Cerebellar nuclear complex (tissue), 1 donor: Measurements from ENCODE around the gene GAST.
"Not testable (repeated sequence)": the region's sequence is repeated elsewhere in the genome, so short reads cannot be mapped to it uniquely, and the experiment has no call there.

Source experiments
- DNase-seq, 2 experiments: peaks; one replicate each; lab custom pipeline; 2025; lab: John Stamatoyannopoulos, UW

Gene GAST

DNA sequence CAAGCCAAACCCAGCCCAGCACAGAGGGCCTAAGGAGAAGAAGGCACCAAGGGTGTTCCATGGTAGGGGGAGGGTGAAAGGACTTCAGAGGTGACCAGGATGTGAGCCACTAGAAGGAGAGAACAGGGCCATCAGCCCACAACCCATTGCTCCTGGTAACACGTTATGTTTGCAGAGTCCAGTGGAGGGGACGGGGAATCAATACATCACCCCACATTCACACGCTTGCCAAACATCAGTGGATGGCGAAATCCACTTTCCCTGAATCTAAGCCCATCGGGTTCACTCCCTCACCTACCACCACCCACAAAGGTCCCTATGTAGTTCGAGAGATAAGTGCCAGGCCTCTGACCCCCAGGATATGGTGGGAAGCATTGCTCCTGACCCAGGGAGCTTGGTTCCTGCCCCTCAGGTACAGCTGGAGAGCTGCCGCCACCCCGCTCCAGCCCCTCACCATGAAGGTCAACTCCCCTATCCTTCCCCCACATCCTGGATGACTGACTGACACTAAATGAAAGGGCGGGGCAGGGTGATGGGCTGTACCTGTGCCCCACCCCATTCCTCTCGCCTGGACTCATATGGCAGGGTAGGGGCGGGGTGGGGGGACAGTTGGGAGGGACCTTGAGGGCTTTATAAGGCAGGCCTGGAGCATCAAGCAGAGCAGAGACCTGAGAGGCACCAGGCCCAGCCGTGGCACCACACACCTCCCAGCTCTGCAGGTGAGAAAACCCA is at the start of gene GAST:
TSS of gene GAST (plus strand) at position 663 of the 732 bp plus-strand sequence. CDS start 3,106 bp downstream, outside the sequence.
- DNase-seq: no peak

DNA sequence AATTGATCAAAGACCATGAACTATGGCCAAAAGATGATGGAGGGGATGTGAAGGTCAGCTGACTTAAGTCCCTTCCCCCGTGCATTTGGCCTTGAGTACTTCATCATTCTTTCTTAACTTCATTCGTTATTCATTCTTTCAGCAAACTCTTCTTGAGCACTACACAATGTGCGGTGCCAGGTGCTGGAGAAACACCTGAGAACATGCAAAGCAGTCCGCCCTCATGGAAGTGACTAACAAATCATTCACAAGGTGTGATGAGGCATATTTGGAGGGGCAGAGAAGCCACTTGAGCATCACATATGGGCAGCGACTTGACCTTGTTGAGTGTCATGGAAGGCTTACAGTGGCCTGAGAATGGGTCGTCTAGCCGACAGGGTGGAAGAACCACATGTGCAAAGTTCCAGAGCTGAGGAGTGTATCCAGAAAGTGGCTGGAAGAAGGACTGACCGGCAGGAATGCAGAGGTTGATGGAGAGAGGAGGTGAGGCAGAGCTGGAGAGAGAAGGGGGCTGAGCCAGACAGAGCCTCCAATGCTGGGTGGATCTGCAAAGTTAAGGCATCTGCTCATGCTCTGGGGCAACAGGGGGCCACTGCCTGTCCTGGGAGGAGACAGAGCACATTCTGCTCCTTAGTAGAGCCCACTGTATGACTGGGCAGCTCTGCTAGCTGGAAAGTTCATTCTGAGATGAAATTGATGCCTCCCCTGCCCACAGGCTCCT is 48.5 kb upstream of the GAST start:
- no peak for DNase-seq

GRCh38 chr17:41664172-41664457 is 48.0 kb upstream of the GAST start:
- DNase-seq: no peak

- DNase-seq: no peak
Measured at GRCh38 chr17:41664587-41665565, 47.3 kb upstream of the GAST start.

- peak in 1 of 2 experiments; percentile 49 for DNase-seq
Measured at GRCh38 chr17:41665566-41666236, 46.4 kb upstream of the GAST start.

DNA sequence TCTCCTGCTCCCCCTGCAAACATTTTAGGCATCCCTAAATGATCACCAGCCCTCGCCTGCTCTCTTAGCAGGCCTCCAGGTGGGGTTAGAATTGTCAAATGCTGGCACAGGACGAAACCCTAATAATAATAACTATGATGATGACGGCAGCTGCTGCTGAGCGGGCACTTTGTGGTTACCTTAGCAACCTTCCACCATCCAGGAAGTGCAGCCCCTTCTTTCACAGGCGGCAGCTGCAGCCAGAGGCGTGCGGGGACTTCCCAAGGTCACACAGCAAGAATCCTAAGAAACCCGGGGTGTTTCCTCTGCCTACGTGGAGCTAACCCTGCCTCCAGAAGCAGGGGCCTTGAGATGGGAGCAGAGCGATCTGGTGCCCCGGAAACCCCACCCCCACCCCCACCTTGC is 45.9 kb upstream of the GAST start:
- DNase-seq: no peak

DNA sequence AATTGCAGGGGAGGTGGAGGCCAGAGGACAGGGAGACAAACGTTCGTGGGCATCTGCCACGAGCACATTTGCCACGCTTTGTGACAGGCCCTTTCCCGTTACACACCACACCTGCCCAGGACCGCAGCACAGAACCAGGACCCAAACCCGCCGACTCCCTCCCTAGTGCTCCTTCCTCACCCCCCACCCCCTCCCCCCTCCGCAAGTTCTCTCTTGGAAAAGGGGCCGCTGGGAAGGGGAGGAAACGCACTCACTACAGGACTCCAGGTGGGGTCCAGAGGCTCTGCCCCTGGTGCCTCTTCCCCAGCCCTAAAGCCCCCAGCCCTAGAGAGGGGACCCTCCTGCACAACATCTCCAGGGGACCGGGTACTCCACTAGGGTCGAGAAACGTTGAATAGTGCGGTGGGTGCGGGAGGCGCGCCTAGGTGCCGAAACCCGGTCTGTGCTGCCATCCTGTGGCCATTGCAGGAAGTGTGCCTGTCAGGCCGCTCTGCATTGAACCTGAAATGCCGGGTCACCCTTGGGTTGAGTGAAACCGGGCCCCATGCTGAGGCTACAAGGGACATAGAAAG is 45.3 kb upstream of the GAST start:
- peak in 1 of 2 experiments; percentile 54 for DNase-seq

DNA sequence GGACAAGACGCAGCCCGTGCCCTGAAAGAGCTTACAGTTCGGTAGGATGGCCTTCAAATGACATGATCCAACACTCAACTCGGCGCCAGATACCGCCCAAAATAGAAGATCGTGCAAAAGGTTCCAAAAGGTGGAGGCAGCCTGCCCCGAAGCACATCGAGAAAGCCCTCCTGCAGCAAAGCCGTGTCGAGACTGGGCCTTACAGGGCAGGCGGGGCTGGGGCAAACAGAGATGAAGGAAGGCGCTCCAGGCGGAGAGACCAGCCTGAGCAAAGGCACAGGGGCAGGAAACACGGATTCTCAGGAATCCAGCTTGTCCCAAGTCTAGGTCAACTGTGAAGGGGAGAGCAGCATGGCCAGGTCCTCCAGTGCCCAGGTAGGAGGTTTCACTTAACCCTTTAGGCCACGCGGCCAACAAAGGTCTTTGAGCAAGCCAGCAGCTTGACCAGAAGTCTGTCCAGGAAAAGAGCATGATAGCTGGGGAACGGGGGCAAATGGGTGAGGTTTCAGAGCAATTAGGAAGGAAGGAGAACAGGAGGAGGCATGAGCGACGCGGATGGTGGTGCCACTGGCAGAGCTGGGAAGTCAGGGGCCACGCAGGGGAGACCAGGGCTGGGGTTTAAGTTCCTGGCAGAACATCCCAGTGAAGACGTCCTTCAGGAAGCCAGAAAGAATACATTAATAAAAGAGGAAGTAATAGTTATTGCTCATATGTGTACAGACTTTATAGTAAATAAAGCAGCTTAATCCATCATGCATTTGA is 44.7 kb upstream of the GAST start:
- DNase-seq: no peak

GRCh38 chr17:41672153-41672552 is 40.0 kb upstream of the GAST start:
- no peak for DNase-seq

- not testable (repeated sequence) for DNase-seq
Measured at GRCh38 chr17:41675157-41676057, 36.7 kb upstream of the GAST start.

- DNase-seq: no peak
Measured at GRCh38 chr17:41676058-41676419, 36.1 kb upstream of the GAST start.

- no peak for DNase-seq
Measured at GRCh38 chr17:41678411-41678906, 33.7 kb upstream of the GAST start.

- DNase-seq: no peak
Measured at GRCh38 chr17:41678907-41679739, 33.0 kb upstream of the GAST start.

DNA sequence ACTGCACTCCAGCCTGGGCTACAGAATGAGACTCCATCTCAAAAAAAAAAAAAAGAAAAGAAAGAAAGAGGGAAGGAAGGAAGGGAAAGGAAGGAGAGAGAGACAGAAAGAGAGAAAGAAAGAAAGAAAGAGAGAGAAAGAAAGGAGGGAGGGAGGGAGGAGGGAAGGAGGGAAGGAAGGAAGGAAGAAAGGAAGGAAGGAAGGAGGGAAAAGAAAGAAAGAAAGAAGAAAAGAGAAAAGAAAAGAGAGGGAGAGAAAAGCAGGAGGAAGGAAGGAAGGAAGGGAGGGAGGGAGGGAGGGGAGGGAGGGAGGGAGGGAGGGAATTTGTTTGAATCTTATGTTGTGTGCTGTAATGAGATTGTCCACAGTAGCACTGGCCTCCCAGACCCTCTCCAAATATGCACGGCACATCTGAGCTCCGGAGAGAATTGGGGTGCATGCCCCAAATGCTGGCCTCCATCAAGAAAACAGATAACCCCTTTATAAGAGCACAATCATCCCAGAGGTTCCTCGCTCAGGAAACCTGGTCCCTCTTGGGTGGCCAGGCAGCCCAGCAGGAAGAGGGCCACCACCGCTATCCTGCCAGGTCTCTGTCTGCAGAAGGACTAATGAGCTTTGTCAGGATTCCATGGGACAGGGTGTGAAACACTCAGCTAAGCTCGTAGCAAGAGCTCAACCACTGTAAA is 32.2 kb upstream of the GAST start:
- DNase-seq: no peak

DNA sequence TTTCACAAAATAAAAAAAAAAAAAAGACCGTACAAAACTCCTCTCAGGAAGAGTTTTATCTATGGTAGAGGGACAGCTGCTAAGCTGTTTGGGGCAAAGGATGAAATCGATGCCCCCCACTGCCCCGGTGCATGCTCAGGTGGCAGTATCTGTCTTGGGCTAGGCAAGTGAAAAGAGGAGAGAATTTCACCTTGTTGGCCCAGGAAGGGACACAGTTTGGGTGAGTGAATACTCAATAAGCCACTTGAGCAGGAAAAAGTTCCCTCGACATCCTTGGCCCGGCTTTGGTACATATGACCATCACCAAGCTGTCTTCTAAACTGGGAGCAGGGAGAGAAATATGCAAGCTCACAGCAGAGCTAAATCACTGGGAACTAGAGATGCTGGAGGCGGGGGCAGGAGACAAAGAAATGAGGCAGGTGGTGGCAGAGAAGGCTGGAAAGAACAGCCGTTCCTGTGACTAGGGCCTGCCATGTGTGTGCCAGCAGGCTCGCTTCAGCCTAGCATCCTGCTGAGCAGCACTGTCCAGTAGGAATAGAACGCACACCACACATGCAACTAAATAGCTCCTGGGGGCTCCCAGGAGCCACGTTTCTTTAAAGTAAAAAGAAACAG is 31.6 kb upstream of the GAST start:
- DNase-seq: peak; percentile 42 to 49

DNA sequence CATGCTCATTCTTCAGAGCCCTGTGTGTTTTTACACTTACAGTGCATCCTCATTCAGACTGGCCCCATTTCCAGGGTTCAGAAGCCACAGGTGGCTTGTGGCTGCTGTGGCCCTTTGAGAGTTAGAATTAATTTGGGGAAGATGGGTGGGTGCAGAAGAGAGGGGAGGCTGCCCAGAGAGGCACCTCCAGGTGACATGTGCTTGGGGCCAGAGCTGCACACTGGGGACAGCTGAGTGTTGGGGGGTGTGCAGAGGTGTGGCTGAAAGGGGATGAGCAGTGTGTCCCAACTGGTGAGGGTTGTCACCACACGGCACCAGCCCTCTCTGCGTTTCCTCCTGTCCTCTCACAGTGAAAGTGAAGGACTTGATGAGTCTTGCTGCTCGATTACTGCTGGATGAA is 30.4 kb upstream of the GAST start:
- DNase-seq: no peak

DNA sequence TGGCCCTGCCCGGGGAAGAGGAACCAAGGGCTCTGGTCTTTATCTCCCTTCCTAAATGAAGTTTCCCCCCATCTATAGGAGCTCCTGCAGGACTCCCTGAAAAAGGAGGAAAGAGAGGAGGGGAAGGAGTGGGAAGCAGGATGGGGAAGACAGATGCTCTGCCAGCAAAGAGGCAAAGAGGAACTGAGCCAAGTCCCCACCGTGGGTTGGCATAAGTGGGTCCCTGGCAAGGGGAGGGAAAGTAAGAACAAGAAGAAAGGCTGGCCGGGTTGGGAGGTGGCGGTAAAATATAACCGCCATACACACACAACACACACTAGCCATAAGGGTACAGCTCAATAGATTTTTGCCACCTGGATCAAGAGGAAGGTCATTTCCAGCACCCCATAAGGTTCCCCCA is 29.5 kb upstream of the GAST start:
- no peak for DNase-seq
